ENCODE measurements around the gene SMIM8.

- TF ChIP-seq CTCF (conservative IDR thresholded peaks at IDR 0.05 in 1 of 2, IDR thresholded peaks at IDR 0.05 in 1 of 2; ENCODE audit: low read depth in 1 of 2, low read length in 2 of 2), result no peak
- no peak for TF ChIP-seq EZH2 (IDR thresholded peaks at IDR 0.05; ENCODE audit: low read length, missing control alignments)
Measured at GRCh38 chr6:87315071-87315470, 7.3 kb upstream of the SMIM8 start.
